ENCODE data around the gene MAPKAPK2.

The MAPKAPK2 gene

GRCh38 chr1:206661161-206661820 lies 23.4 kb upstream of the MAPKAPK2 start:
- no peak for DNase-seq

- DNase-seq, result no peak
Observed at GRCh38 chr1:206662396-206663092, 22.2 kb upstream of the MAPKAPK2 start.

GRCh38 chr1:206663362-206663761 lies 21.3 kb upstream of the MAPKAPK2 start:
- DNase-seq, result no peak

- DNase-seq, result peak; percentile 76
Observed at GRCh38 chr1:206663832-206664652, 20.7 kb upstream of the MAPKAPK2 start.

- no peak for DNase-seq
Observed at GRCh38 chr1:206664740-206665139, 20.0 kb upstream of the MAPKAPK2 start.

- DNase-seq, result no peak
Observed at GRCh38 chr1:206666031-206666561, 18.6 kb upstream of the MAPKAPK2 start.

- no peak for DNase-seq
Observed at GRCh38 chr1:206666954-206667665, 17.6 kb upstream of the MAPKAPK2 start.

- no peak for DNase-seq
Observed at GRCh38 chr1:206668351-206668750, 16.4 kb upstream of the MAPKAPK2 start.

GRCh38 chr1:206668874-206669410 lies 15.8 kb upstream of the MAPKAPK2 start:
- no peak for DNase-seq

- DNase-seq, result no peak
Observed at GRCh38 chr1:206672011-206672688, 12.6 kb upstream of the MAPKAPK2 start.

GRCh38 chr1:206672844-206673758 lies 11.6 kb upstream of the MAPKAPK2 start:
- DNase-seq, result no peak

- DNase-seq, result no peak
Observed at GRCh38 chr1:206674236-206674635, 10.5 kb upstream of the MAPKAPK2 start.

- DNase-seq, result peak; percentile 41
Observed at GRCh38 chr1:206674745-206675175, 9.9 kb upstream of the MAPKAPK2 start.

GRCh38 chr1:206676499-206676898 lies 8.2 kb upstream of the MAPKAPK2 start:
- DNase-seq, result no peak

GRCh38 chr1:206678490-206678889 lies 6.2 kb upstream of the MAPKAPK2 start:
- DNase-seq, result no peak

GRCh38 chr1:206679738-206680211 lies 4.9 kb upstream of the MAPKAPK2 start:
- no peak for DNase-seq

GRCh38 chr1:206680279-206680678 lies 4.4 kb upstream of the MAPKAPK2 start:
- DNase-seq, result no peak

GRCh38 chr1:206681359-206681758 lies 3.3 kb upstream of the MAPKAPK2 start:
- DNase-seq, result no peak

GRCh38 chr1:206682111-206682510 lies 2.6 kb upstream of the MAPKAPK2 start:
- DNase-seq, result no peak

GRCh38 chr1:206683313-206683712 lies 1.4 kb upstream of the MAPKAPK2 start:
- DNase-seq, result no peak

GRCh38 chr1:206684003-206684402 lies 702 bp upstream of the MAPKAPK2 start:
- DNase-seq, result no peak

All from right hindlimb (tissue), 1 donor.